GM19035 (cell line): Measurements from ENCODE around the gene KIF1A.

Experiments used
- ATAC-seq: cut with Tn5 transposase; IDR thresholded peaks from one replicate; pipeline ENCODE4 v1.9.1; 2021; ENCODE audit not compliant: unreplicated experiment

Gene KIF1A

DNA sequence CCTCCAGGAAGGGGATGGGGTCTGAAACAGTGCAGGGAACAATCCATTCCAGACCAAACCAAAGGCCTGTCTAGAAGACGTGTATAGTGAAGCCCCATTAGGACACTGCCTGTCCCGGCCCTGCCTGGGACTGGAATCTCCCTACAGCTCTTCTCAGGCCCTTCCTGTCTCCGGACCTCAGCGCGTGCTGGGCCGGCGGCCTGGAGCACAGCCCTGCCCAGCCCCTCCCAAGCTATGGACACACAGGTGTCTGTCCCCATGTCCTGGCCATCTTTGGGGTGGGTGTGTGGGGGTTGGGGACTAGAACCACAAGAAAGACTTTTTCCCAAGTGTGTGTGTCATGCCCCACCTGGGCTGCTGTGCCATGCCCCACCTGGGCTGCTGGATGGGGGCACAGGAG, 51.8 kb downstream of the KIF1A start:
- ATAC-seq: no peak

DNA sequence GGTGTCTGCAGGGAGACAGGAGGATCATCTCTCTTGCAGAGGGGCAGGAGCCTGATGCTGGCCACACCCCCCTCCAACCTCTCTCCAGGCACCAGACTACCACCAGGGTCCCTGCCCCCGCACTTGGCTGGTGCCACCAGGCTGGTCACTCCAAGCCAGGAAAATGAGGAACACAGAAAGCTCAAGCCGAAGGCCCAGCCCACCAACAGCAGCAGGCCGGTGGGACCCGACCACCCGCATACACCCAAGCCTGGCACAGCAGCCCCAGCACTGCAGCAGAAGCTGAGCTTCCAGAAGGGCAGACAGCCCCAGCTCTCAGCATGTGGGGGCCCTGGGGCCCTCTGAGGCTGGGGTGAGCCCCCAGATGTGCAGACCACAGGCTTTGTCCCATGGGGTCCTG, 52.7 kb downstream of the KIF1A start:
- no peak for ATAC-seq

DNA sequence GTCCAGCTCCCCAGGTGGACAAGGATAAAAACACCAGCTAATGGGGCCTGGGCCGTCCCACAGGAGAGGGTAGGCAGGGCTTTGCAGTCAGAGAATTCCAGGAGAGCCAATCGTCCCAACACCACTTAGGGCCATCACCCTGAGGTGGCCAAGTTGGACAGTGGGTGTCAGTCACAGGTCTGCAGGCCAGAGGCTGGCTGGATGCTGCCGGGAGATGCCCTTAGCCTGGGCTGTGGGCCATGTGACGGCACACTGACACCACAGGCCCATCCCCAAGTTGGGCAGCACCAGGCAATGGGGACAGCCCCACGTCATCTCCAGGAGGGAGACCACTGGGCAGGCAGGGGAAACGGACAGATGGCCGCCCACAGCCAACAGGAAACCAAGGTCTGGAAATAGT, 53.9 kb downstream of the KIF1A start:
- no peak for ATAC-seq

DNA sequence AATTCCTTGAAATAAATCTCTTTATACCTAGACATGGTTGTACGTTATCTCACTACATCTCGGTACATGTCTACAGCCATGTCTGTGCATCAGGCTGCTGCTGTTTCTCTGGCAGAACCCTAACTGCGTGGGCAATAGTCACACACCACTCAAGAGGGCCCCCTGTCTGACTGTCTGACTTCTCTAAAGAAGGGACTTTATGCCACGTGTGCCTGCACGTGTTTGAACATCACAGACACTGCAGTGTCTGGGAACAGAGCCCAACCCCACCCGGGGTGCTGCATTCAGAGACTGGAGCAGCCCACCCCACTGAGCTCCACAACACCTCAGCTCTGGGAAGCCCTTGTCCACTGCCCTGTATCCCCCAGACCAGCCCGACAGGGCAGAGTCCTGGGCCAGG, 55.0 kb downstream of the KIF1A start:
- ATAC-seq: no peak

DNA sequence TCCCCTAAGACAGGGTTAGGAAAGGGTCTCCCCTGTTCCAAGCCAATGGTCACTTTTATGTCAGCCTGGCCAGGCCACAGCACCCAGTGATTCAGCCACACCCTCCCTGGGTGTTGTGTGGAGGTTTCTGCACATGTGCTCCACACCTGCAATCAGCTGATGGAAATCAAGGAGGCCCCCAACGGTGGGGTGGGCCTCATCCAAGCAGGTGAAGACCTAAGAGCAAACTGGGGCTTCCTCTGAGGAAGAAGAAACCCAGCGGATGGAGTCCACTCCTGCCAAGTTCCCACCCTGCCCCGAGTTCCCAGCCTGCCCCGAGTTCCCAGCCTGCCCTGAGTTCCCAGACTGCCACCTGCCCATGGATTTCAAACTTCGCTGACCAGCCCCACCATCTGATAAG, 55.4 kb downstream of the KIF1A start:
- no peak for ATAC-seq

DNA sequence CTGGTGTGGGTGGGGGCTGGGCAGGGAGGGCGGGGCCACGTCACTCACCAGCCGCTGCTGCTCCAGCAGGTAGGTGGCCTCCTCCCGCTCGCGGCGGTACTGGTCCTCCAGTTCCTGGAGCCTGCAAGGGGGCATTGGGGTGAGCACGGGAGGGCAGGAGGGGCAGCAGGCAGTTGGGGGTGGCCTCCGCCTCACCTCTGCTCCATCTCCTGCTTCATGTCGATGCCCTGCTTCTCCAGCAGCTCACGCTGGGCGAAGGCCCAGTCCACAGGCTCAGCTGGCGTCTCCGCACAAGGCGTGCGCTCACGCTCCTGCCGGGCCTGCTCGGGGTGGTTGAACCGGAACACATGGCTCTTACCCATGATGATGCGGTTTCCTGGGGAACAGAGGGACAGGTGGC, 57.0 kb downstream of the KIF1A start:
- ATAC-seq: no peak

DNA sequence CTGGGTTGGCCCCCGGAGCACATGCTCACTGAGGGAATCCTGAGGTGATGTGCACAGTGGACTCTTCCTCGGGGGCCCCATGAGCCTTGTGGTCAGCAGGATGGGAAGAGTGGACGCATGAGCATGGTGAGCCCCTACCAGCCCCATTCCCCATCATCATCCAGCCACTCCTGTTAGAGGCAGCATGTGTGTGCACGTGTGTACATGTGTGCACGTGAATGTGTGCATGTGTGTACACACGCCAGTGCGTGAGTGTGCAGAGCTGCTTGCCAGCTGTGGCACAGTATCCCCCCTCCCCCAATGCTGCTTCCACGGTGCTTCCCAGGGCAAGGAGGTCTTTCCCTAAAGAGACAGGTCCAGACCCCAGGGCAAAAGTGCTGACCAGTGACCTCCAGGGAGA, 57.8 kb downstream of the KIF1A start:
- ATAC-seq: no peak

DNA sequence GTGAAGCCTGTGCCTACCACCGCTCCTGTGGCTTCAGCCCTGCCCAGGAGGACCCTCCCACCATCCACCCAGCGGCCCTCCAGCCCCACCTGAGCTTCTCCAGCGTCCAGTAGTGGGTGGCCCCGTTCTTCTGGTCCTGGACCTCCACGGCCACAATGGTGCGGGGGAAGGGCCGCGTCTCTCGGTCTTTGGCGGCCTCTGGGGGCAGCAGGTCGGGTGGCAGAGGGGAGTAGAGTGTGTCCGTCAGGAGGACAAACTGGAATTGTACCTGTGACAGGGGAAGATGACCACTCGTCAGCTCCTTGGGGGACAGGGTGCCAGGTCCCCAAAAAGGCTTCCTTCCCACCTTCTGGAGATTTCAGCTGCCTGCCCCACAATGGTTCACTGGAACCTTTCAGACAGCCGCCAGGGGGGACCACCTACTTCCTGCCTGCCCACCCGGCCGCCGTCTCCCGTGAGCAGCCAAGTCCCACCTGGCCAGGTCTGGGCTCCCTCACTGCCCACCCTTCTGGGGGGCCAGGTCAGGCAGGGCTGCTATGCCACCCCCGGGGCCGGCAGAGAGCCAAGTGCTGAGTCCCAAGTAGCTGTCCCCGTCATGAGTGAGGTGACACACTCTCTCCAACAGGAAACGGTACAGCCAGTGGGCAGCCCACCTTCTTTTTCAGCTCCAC, 59.3 kb downstream of the KIF1A start:
- no peak for ATAC-seq

DNA sequence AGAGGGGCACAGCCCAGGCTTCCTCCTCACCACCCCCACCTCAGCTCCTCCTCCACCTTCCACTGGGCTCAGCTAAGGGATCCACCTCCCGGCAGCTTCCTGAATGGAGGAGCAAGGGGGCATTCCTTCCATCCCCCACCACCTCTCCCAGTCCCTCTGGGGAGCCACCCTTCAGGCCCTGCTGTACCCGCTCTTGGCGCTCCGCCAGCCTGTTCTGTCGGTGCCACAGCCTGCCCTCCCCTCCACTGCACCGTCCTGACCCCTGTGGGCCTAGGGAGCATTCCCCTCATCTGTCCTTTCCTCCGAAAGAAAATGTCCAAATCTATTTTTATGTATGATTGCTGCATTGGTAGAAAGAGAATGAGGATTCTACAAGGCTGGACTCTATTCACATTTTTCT, 59.9 kb downstream of the KIF1A start:
- ATAC-seq: no peak

DNA sequence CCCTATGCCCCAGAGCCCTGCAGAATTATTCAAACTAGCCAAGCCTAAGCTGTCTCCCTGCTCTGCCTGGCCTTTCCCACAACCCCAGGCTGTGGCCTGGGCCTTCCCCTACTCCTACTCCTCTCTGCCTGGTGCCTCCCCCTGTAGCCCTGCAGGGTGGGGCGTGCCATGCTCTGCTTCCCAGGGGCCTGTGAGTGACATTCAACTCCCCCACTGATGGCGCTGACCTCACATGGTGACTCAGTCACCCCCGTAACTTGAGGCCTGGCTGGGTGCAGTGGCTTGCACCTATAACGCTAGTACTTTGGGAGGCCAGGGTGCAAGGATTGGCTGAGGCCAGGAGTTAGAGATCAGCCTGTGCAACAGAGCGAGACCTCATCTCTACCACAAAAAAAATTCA, 60.6 kb downstream of the KIF1A start:
- ATAC-seq: no peak

DNA sequence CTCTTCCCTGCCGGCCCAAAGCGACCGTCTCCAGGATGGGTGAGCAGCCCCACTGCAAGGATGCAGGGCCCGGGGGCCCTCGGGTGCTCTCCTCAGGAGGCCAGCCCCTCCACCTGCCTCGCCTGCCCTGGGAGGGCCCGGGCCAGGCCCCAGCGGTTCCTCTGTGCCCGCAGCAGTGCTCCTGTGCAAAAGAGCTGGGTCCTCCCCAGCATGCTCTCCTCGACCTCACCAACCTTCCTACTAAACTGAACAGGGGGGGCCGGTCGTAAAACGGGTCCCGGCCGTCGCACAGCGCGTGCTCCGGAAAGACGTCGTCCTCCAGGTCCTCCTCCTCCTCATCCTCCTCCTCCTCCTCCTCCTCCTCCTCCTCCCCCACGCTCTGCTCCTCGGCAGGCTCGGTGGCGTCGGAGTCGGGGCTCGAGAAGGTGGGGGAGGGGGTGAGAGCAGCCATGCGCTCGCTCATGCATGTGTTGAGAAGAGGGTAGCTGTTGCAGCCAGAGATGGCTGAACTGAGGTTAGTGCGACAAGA, 62.9 kb downstream of the KIF1A start:
- no peak for ATAC-seq

DNA sequence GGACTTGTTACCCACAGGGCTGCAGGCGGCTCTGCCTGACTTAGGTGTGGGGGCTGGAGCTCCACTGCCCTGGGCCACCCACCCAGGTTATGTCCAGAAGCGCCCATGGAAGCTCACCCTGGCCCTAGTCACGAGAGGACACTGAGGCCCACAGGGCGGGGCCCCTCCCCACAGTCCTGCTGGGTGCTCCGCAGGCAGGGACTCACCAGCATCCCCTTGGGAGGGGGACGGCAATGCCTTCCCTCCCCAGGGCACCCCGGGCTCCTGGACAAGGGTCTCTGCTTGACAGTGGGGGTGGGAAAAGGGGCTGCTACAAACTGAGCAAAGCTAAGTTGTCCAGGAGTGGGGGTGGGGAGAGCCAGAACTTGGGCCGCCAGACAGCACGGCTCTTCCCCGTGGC, 67.8 kb downstream of the KIF1A start:
- ATAC-seq: no peak

DNA sequence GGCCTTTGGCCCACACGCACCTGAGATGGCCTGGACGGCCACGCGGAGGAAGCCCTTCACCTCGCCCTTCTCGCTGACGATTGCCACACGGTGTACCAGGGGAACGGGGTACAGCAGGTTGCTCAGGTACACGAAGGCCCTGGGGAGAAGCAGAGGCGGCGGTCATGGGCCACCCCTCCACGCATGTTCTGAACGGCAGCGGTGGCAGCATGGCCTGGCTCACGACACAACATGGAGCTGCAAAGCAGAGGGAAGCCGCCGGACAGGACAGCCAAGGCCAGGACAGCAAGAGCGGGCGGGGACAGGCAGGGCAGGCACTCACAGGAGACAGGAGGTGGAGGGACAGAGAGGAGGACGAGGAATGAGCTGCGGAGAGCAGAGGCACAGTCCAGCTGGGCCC, 69.6 kb downstream of the KIF1A start:
- ATAC-seq: no peak

DNA sequence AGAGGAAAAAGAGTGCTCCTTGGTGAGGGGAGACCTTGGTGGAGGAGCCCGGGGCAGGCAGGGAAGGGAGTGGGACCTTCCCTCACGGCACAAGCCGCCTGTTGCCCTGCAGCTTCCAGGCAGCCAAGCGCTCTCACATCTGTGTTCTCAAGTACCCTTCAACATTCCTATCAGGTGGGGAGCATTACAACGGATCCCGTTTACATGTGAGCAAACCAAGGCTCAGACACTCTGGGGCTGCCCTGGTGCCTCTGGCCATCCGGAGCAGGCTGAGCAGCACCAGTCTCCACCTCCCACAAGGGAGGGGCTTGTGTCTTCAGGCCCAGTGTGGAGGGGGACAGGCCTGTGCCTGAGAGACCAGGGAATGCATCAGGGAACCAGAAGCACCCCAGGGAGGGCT, 70.5 kb downstream of the KIF1A start:
- no peak for ATAC-seq

DNA sequence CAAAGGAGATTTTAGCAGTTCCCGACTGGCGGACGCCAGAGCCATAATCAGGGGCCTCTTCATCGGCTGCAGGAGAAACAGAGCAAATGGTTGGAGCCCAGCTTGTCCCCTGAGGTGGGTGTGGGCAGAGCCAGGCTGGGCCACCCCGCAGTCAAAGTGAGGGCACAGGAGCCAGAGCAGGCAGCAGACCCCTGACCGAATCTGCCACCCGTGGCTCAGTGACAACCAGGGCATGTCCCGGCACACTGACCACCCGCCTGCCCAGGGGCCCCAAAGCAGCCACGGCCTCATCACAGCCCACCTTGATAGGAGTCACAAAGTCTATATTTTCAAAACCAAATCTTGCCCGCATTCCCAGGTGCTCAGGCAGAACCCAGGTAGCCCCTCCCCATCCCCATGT, 72.8 kb downstream of the KIF1A start:
- ATAC-seq: no peak

DNA sequence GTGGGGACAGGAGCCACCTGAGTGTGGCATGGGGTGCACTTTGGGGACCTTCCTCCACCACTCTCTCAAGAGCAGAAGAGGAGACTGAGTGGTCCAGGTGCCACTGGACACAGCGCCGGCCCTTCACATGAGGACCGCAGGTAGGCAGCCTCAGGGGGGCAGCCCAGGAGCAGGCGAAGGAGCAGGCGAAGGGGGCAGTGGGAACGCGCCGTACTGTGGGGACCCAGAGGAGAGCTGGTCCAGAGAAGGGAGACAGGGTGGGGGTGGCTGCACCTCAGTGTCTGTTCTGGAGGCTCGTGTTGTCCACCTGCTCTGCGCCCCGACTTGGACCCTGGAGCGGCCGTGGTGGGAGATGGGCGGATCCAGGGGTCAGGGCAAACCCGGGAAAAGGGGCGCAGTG, 73.3 kb downstream of the KIF1A start:
- ATAC-seq: no peak

DNA sequence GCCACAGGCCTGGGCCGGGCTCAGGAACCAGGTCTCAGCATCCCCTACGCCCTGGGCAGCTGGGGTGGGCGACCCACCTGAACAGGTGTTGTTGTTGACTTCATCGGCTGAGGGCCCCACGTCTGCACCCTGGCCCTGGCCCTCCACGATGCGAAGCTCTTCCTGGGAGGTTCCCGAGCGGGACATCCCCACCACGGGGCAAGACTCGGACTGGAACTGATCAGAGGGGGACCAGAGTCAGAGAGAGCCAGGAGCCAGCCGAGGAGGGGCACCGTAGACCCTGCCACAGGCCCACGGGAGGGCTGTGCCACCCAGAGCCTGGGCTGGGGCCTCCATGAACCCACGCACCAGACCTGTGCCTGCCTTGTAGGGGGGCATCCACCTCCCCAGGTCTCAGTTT, 74.1 kb downstream of the KIF1A start:
- ATAC-seq: no peak

DNA sequence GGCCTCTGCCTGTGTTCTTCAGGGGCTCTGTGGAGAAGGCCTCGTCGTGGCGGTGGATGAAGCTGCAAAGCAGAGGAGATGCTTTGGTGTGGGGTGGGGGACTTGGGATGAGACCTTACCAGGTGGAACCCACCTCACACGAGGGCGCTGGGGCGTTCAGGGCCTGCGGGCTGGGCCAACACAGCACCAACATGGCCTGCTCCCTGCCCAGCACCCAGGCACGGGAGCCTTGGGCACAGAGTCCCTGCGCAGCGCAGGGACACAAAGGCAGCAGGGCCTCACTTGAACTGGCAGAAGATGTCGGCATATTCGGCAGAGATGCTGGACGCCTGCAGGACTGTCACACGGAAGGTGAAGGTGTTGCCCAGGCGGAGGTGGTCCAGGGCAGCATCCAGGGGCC, 74.6 kb downstream of the KIF1A start:
- ATAC-seq: no peak

DNA sequence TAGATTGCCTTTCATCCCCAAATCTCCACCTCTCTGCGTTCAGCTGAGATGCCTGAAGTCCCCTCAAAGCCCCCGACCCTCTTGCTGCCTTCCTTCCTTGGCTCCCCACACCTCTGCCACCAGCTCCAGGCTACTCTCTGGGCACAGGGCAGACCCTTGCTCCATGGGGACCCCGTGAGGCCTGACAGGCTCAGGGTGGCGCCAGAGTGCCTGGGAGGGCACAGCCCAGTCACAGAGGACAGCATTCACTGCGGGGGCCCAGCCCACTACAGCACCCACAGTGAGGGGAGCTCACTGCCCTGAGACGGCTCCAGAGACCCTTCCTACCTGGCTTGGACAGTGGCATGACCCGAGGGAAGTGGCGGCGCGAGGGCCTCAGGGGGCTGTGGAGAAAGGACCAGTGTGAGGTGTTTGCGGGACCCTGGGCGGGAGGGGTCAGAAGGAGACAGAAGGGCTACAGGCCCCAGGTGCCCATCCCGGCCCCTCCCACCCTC, 77.4 kb downstream of the KIF1A start:
- no peak for ATAC-seq

DNA sequence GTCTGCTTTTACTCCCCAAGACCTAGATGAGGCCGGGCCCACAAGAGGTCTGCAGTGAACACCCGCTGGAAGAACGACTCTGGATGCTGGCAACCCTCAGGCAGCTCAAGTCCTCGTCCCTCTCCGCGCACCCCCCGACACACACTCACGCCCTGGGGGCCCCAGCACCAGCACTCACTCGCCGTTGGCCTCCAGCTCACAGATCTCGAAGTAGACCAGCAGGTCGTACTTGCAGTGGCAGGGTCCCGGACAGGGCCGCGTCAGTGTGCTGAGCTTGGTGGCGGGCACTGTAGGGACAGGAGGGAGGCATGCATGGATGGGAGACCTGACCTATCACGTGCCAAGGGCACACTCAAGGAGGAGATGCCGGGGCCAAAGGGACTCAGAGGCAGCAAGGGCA, 78.9 kb downstream of the KIF1A start:
- no peak for ATAC-seq

DNA sequence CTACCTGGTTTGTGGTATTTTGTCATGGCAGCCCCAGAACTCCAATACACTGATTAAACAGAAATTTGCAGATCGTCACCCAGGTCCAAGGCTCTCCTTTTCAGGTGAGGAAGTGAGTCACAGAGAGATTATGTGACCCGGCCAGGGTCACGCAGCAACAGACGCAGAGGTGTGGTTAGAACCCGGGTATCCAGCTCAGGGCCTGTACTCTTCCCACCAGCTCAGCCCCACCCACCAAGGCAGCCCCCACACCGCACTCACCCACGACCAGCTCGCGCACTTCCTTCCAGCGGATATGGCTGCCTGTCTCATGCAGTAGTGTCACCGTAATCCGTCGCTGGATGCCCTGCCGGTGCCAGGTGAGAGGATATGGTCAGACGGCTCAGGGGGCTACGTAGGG, 80.2 kb downstream of the KIF1A start:
- ATAC-seq: no peak

DNA sequence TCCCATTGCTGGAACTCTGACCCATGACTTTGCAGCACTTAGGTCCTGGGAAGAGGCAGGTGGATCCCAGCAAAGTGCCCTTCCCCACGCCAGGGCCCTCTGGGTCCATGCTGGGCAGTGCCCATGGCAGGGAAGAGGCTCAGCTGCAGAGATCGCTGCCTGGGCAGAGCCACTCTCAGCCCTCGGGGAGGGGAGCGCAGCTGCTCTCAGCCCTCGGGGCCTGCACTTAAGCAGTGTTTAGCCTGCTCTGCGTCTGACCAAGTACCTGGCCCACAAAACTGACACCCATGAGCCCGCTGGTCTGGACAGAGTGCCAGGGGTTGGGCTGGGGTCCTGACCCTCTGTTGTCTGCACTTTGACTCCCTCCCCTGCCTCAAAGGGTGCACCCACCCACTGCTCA, 82.1 kb downstream of the KIF1A start:
- no peak for ATAC-seq

DNA sequence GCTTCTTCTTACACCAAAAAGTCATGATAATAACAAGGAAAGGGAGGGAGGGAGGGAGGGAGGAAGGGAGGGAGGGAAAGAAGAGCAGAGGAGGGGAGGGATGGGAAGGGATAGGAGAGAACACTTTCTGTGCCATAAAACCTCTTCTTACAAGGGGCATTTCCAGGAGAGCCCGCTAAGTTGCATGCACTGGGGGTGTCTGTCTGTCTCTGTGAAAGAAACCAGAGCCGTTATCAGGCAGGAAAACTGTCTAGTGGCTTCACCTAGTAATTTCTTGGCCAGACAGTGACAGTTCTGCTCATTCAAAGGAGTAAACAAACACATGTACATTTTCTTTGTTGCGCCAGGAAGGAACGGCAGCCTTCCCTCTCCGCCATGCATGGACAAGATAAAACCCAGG, 82.5 kb downstream of the KIF1A start:
- ATAC-seq: no peak
